ENCODE measurements around the gene CD101.

The CD101 gene

DNA sequence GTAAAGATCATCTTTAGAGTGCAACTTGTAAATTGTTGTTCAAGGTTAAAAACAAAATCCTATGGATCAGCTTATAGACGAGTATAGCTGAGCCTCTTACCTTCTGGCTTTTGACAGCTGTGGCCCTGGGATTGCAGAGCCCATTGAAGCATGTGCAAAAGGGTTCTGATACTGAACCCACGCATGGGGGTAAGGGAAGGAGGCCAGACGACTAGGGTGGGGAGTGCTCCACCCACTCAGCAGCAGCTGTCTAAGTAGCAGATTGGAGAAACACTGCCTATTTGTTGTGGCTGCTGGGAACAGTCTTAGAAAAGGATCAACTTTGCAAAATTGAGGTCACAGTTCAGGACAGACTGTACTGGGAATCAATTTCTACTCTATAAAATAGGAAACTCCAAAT is 16.1 kb downstream of the CD101 start:
- DNase-seq = peak; percentile 67

DNA sequence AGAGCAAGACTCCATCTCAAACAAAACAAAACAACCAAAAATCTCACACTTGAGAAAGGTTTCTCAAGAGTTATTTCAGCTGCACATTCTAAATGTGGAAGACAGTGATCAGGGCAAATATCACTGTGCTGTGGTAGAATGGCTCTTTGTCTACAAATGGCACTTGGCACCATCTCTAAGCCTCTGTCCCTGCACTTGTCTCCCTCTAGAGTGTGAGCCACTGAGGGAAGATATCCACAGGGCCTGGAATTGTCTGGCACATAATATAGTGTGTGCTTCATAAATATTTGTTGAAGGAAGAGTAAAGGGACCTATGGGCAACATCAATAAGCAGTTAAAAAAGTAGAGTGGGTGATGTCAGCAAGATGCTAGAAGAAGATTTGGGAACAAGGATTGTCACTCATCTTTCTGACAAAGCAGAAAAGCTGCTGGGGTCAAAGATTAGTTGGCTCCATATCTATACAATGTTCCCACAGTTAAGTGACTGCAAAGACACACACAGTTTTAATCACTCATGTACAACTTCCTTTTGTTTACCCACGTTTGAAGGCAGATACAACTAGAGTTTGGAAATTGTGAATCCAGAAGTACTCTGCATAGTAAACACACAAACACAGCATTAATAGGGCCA is 19.1 kb downstream of the CD101 start:
- no peak for DNase-seq

GRCh38 chr1:117022114-117022513 is 20.6 kb downstream of the CD101 start:
- no peak for DNase-seq

DNA sequence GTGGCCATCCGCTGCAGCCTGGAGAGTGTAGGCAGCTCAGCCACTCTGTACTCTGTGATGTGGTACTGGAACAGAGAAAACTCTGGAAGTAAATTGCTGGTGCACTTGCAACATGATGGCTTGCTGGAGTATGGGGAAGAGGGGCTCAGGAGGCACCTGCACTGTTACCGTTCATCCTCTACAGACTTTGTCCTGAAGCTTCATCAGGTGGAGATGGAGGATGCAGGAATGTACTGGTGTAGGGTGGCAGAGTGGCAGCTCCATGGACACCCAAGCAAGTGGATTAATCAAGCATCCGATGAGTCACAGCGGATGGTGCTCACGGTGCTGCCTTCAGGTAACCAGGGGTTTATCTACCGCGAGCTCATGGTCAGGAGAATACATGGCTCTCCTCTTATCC is 24.0 kb downstream of the CD101 start:
- no peak for DNase-seq

DNA sequence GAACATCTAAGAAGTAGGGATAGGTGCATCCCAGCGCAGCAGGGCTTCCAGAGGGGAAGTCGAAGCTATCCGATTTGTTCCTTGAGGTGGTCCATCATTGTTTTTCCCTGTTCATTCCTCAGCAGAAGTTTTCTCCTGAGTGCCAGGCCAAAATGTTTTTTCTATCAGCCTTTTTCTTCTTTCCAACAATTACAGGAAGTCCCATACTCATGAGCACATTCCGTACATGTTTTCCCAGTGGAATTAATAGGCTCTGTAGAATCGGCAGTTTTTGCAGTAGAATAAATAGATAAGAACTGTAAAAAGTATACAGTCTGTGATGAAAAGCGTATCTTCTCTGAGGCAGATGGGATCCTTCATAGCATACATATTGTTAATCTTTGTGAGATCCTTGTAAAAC is 24.8 kb downstream of the CD101 start:
- DNase-seq = no peak

DNA sequence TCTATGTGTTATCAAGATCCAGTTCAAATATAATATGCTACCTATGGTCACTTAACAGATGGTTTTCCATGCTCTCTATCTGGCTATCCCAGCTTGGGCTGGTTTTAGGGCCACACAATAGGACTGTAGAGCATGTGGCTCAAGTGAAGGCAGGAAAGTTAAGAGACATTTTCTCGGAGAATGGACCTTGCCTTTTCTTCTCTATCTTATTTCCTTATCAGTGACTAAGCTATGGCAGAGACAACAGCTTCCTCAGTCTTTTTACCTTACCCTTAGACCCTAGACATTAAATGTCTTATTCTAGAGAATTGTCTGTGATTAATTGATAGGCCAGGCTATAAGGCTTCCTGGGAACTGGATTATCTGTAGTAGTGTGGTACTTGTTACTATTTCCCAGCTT is 28.1 kb downstream of the CD101 start:
- no peak for DNase-seq

GRCh38 chr1:117030271-117030877 is 28.8 kb downstream of the CD101 start:
- DNase-seq = peak; percentile 20

DNA sequence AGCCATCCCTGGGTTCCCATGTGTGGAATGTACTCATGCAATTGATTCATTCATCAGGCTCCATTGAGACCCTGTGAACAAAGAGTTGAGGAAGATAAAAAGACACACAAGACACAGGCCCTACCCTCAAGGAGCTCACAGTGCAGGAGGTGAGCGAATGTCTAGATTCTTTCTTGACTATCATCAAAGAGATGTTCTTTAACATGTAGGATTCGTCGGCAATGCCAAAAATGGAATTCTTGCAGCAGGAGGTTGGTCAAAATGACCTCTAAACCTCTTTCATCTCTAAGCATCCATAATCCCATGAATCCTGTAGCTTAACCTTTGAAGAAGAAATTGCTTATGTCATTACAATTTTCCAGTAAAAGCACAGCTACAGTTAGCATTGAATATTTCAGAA is 30.7 kb downstream of the CD101 start:
- DNase-seq = no peak

- DNase-seq = no peak
These were observed 31.4 kb downstream of the CD101 start for GRCh38 chr1:117032681-117033539.

DNA sequence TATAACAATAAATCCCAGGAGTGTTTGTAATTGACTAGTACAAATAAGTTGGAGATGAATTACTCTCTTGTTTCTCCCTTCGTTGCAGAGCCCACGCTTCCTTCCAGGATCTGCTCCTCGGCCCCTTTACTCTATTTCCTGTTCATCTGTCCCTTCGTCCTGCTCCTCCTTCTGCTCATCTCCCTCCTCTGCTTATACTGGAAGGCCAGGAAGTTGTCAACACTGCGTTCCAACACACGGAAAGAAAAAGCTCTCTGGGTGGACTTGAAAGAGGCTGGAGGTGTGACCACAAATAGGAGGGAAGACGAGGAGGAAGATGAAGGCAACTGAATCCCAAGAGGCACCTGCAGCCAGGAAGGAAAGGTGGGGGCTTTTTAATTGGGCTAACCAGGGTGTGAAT is 32.2 kb downstream of the CD101 start:
- DNase-seq = no peak

- no peak for DNase-seq
These were observed 33.3 kb downstream of the CD101 start for GRCh38 chr1:117034791-117035290.

DNA sequence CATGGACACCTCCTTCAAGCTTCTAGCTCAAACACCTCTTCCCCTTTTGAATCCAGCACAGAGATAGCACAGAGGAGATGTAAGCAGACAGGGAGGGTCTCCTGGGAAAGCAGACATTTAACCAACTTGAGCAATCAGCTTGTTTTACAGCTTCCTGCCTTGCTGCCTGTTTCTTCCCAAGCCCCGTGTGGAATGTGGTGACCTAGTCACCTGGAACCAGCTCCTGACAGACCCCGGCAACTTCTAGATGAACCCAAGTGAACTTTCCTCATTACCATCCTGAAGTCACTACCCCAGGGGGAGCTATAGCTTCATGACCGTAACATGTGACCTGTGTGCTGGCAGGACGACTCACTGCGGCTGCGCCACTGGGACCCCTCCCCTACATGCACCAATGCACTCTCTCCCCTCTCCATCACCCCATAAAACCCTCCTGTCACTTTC is 34.5 kb downstream of the CD101 start:
- no peak for DNase-seq

DNA sequence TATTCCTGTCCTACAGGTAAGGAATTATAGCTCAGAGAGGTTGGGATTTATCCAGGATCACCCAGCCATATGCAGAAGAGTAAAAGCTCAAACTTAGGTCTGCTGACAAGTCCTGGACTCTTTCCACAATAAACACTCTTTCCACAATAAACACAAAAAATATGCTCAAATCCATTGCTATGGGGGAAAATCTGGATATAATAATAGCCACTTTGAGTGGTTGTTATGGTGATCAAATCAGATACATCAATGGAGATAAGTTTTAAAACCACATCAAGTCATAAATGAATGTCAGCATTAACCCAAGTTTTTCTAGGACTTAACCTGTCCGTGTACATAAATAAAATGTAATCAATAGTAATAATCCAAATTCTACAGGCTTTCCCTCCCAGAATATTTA is 36.2 kb downstream of the CD101 start:
- DNase-seq = no peak

- no peak for DNase-seq
These were observed 36.7 kb downstream of the CD101 start for GRCh38 chr1:117038236-117038635.

GRCh38 chr1:117044217-117044616 is 42.7 kb downstream of the CD101 start:
- DNase-seq = no peak

GRCh38 chr1:117045644-117046043 is 44.1 kb downstream of the CD101 start:
- peak; percentile 80 for DNase-seq

DNA sequence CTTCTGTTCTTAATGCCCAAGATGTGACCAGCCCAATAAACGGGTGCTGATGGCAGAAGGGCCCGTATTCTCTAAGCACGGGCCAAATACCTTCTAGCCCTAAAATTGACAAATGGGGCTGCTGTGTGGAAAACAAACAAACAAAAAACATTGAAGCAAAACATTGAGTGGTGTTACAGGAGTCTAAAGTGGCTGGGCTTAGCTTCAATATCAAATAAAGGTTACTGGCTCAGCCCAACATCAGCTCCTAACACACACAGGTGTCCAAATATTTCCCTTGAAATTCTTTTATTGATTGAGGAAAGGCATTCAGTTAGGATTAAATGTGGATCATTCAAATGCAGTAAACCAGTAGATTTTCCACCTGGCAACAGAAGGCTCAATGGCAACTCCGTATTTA is 45.2 kb downstream of the CD101 start:
- DNase-seq = no peak

DNA sequence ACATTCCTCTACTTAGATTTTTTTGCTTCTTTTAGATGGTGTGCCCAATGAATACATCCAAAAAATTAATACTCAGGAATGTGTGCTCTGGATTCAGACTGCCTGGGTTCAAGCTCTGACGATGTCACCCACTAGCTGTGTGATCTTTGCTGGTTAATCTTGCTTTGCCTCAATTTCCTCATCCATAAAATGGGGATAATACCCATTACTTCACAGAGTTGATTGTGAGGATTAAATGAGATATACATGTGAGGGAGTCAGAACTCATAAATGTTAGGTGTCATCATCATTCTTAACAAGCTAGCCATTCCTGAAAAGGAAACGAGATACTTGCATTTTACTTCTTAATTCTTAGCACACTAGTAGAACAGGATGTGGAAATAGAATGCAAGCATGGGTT is 45.7 kb downstream of the CD101 start:
- no peak for DNase-seq

DNA sequence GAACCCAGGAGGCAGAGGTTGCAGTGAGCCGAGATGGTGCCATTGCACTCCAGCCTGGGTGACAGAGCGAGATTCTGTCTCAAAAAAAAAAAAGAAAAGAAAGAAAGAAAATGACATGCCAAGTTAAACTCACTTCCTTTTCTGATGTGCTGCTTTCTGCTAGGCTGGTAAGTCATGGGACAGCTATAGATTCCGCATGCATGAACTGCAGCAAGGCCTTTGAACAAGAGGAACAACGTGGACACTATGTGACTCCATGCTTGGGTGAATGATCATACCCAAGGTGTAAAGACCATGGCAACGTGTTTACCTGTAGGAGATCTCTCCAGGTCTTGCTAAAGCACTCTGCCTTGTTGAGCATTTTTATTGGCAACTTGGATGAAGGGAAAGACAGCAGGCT is 48.3 kb downstream of the CD101 start:
- DNase-seq = no peak

DNA sequence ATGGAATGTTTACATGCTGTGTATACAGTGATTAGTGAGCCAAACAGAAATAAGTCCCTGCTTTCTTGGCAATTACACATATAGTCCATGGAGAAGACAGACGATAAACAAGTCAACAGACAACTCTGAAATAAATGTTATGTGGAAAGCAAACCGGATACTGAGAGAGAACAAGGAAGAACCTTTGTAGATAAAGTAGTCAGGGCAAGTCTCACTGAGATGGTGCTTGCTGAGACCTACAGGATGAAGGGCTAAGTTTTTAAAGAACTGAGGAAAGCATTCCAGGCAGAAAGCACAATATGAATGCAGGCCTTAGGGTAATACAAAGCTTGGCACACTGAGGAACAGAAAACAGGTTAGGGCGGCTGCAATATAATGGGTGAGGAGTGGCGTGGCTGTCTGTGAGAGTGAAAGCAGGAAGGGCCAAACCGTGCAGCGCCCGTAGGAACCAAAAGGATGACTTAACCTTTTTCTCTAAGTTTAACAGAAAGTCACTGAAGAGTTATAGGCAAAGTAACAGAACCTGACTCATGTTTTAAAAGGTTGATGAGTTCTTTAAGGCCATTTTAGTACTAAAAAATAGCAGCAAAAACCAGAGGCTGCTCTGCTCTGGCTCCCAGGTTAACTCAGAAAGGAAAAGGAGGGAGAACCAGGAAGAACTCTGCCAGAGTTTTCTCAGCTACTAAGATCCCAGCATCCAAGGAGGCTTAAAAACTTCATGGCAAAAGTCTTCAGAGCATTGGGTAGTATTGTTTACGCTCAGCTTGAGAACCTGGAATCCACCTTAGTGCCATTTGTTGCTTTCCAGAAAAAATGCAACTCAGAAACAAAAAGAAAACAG is 49.9 kb downstream of the CD101 start:
- DNase-seq = no peak

DNA sequence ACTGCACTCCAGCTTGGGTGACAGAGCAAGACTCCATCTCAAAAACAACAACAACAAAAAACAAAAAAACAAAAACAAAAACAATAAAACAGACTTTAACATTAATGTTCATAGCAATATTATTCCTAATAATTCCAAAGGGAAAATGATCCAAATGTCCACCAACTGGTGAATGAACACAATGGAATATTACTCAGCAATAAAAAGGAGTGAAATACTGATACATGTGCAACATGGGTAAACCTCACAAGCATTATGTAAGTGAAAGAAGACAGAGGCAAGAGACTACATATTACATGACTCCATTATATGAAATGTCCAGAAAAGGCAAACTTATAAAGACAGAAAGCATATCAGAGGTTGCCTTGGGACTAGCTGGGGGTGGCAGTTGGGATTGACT is 52.5 kb downstream of the CD101 start:
- DNase-seq = no peak

DNA sequence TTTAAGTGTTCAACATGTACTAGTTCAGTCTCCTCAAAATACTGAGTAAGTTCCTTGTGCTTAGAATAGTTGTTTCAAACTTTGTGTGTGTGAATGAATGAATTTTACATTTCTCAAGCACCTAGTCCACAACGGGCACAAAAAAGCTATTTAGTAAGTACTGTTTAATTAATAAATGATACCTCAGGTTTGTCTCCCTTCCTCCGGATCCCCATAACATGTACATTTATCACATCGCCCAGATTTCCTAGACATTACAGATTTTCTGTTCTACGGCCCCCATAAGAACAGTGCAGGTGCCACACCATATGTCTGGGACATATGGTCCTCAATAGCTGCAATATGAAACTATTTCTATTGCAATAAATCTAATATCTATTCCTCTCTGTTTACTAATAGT is 57.2 kb downstream of the CD101 start:
- DNase-seq = peak; percentile 56

DNA sequence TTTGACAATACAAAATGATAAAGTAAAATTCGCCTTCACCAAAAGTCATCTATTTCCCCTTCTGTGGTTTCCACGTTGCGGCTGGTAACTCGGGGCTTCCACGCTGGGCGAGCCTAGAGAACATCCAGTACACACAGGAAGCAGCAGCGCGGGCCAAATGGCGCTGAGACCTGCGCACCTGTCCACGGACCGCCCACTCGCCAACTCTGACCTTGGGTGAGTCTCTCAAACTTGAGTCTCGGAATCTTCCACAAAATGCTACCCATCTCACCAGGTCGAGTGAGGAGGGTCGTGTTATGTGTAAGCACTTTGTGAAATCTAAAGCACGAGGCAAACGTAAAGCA is 57.7 kb downstream of the CD101 start:
- peak; percentile 49 for DNase-seq

Measured in NCI-H2171 (cell line).